SK-N-MC (cell line): ENCODE results near the gene CDC42EP3.

ENCODE experiments used
- EZH2 ChIP-seq: fragments of 200-600 bp; sonication (generic); IDR thresholded peaks from one replicate; pipeline ENCODE4 v1.6.1; 2017; ENCODE audit warnings: antibody characterized with exemption
- FOXP2 ChIP-seq: optimal IDR thresholded peaks from 2 replicates; pipeline ENCODE3; 2011; ENCODE audit warnings: mild to moderate bottlenecking, moderate library complexity; ENCODE audit not compliant: insufficient read depth; ENCODE audit errors: extremely low read length, control extremely low read depth
- POLR2AphosphoS5 ChIP-seq: IDR thresholded peaks from 2 replicates; pipeline ENCODE4 v1.6.1; 2012; ENCODE audit warnings: mild to moderate bottlenecking, low read depth, low read length, borderline replicate concordance

- TF ChIP-seq POLR2AphosphoS5 (no peak), EZH2 (no peak), FOXP2 (no peak)
These were observed 38.2 kb downstream of the CDC42EP3 start for GRCh38 chr2:37633234-37633633.
